Occipital lobe (tissue), 2 donors: ENCODE results near the gene SMIM29. TPM values are rescaled to one million over a fixed set of nuclear protein-coding genes. Genes with fewer than 3 reads are reported as not detected.
A peak's percentile ranks its signal among the peaks of the same experiment; 100 is the strongest.
"Not testable (repeated sequence)": the region's sequence is repeated elsewhere in the genome, so short reads cannot be mapped to it uniquely, and the experiment has no call there.

Experiments used
- DNase-seq: peaks from one replicate; lab custom pipeline; 2025; lab: John Stamatoyannopoulos, UW
- total RNA-seq: library from RNA; depleted of rRNA; stranded (reverse); fragments of >200 nt; gene quantifications from one replicate; pipeline ENCODE4 v1.2.3, GENCODE V29; 2014

Gene SMIM29
- total RNA-seq = 18.7 TPM

- peak; percentile 96 for DNase-seq
Measured at GRCh38 chr6:34248727-34249468, at the start of gene SMIM29. Gene SMIM29, minus strand, starts transcription at chr6:34249006. Its CDS starts 1,215 bp downstream, at chr6:34247791.

- no peak for DNase-seq
Measured at GRCh38 chr6:34295721-34296120, 46.9 kb upstream of the SMIM29 start.

GRCh38 chr6:34292954-34293353 is 44.1 kb upstream of the SMIM29 start:
- DNase-seq = no peak

GRCh38 chr6:34289137-34289536 is 40.3 kb upstream of the SMIM29 start:
- no peak for DNase-seq

- DNase-seq = no peak
Measured at GRCh38 chr6:34288581-34288980, 39.8 kb upstream of the SMIM29 start.

- no peak for DNase-seq
Measured at GRCh38 chr6:34285448-34286164, 36.8 kb upstream of the SMIM29 start.

- DNase-seq = no peak
Measured at GRCh38 chr6:34284563-34285447, 36.0 kb upstream of the SMIM29 start.

GRCh38 chr6:34281702-34282334 is 33.0 kb upstream of the SMIM29 start:
- DNase-seq = no peak

GRCh38 chr6:34280216-34280615 is 31.4 kb upstream of the SMIM29 start:
- no peak for DNase-seq

- DNase-seq = no peak
Measured at GRCh38 chr6:34278833-34279232, 30.0 kb upstream of the SMIM29 start.

GRCh38 chr6:34277763-34278112 is 28.9 kb upstream of the SMIM29 start:
- DNase-seq = no peak

- no peak for DNase-seq
Measured at GRCh38 chr6:34276881-34277762, 28.3 kb upstream of the SMIM29 start.

GRCh38 chr6:34276191-34276590 is 27.4 kb upstream of the SMIM29 start:
- no peak for DNase-seq

- no peak for DNase-seq
Measured at GRCh38 chr6:34275128-34275804, 26.5 kb upstream of the SMIM29 start.

GRCh38 chr6:34274129-34274528 is 25.3 kb upstream of the SMIM29 start:
- no peak for DNase-seq

GRCh38 chr6:34273242-34273805 is 24.5 kb upstream of the SMIM29 start:
- no peak for DNase-seq

GRCh38 chr6:34272013-34272926 is 23.5 kb upstream of the SMIM29 start:
- no peak for DNase-seq

- not testable (repeated sequence) for DNase-seq
Measured at GRCh38 chr6:34269658-34270341, 21.0 kb upstream of the SMIM29 start.
